HG03342 (cell line): Measurements from ENCODE around the gene KISS1R.

Experiments used
- ATAC-seq: cut with Tn5 transposase; IDR thresholded peaks from one replicate; pipeline ENCODE4 v1.9.1; 2021; ENCODE audit warnings: mild to moderate bottlenecking, moderate library complexity; ENCODE audit not compliant: unreplicated experiment

The KISS1R gene

DNA sequence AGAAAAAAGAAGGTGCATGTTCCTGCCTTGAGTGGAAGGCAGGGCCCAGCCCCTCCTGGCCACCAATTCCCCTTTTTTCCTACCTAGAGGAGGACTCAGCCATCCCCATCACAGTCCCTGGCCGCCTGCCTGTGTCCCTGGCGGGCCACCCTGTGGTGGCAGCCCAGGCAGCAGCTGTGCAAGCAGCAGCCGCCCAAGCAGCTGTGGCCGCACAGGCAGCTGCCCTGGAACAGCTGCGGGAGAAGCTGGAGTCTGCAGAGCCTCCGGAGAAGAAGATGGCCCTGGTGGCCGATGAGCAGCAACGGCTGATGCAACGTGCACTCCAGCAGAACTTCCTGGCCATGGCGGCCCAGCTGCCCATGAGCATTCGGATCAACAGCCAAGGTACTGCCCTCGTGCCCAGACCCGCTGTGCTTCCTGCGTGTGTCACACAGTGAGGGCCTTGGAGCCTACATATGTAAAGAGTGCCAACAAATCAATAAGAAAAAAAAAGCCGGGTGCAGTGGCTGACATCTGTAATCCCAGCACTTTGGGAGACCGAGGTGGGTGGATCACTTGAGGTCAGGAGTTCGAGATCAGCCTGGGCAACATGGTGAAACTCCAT is 49.5 kb downstream of the KISS1R start:
- ATAC-seq: no peak
